Gastroesophageal sphincter (tissue), 3 donors: ENCODE measurements around the gene MSMP.

Experiments
- CTCF ChIP-seq, 4 experiments: fragments of 200-600 bp in 2 of 4; fragments of 450-650 bp in 2 of 4; sonication (generic) in 1 of 4; IDR thresholded peaks; one replicate each; pipeline ENCODE4 v1.5.1; 2017 to 2019; ENCODE audit warnings: antibody characterized with exemption in 4 of 4, mild to moderate bottlenecking in 2 of 4, moderate library complexity in 2 of 4
- EP300 ChIP-seq: sonication (generic); formaldehyde crosslinking; IDR thresholded peaks from one replicate; pipeline ENCODE4 v1.6.1; 2017; ENCODE audit warnings: antibody characterized with exemption, mild to moderate bottlenecking
- POLR2A ChIP-seq, 2 donors: fragments of 450-650 bp; IDR thresholded peaks; one replicate each; pipeline ENCODE4 v1.6.1; 2017; ENCODE audit warnings: antibody characterized with exemption in 2 of 2, mild to moderate bottlenecking in 2 of 2, moderate library complexity in 1 of 2
- POLR2AphosphoS5 ChIP-seq: sonication (generic); formaldehyde crosslinking; IDR thresholded peaks from one replicate; pipeline ENCODE4 v1.6.1; 2017; ENCODE audit warnings: antibody characterized with exemption

GRCh38 chr9:35790025-35790384 is 35.9 kb upstream of the MSMP start:
- no peak for TF ChIP-seq CTCF (IDR thresholded peaks at IDR 0.05)
- TF ChIP-seq POLR2A (IDR thresholded peaks at IDR 0.05): no peak
- no peak for TF ChIP-seq POLR2AphosphoS5
- TF ChIP-seq EP300: no peak
